8988T (cell line): ENCODE data around the gene CTNND2.

Source experiments
- DNase-seq: peaks from one replicate; pipeline ENCODE4 v3.0.0; 2011

CTNND2 gene

DNA sequence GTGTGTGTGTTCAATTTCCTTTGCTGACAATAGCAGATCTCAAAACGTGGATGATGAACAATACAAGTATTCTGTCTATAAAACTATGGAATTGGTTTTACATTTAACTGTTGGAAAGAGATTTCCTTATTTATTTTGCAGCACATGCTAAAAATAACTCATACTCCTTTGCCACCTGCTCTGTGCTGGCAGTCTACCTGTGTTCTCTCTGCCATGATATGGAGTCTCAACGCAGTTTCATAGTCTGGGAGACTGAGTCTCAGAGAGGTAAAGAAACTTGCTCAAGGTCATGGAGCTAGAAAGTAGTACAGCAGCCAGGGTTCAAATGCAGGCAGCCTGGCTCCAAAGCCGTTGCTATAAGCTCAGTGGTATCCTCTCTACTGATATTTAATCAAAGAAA, 677.2 kb downstream of the CTNND2 start:
- DNase-seq: no peak

- no peak for DNase-seq
Observed at GRCh38 chr5:11224436-11225187, 679.6 kb downstream of the CTNND2 start.

- DNase-seq: no peak
Observed at GRCh38 chr5:11222169-11222568, 682.1 kb downstream of the CTNND2 start.

DNA sequence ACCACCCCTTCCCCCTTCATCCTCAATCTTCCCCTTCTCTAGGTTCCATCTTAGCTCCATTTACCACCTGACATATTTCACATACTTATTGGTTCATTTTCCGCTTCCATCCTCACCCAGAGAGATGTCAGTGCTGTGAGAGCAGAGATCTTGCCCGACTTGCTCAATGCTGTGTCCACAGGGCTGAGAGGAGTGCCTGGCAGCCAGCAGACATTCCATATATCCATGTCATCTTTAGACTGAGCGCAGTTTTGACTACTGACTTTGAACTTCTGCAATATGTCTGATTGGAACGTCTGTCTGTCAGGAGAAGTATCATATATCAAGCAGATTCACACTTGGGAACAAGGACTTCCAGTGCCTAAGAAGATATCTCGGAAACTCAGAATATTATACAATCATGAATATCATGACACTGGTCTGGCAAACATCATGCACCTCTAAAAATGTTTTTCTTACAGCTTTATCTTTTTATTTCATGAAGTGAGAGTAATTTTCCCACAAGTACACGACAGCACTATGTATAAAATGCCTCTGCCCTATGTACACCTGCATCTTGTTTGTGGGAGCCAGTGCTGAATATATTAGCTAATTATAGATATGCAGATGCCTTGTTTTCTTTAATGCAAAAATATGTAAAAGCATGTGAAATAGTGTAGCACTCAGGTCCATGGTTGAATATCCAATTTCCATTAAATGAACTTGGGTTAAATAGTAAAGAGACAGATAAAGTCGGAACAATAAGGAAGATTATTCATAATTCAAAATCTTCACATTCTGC, 689.2 kb downstream of the CTNND2 start:
- DNase-seq: no peak

DNA sequence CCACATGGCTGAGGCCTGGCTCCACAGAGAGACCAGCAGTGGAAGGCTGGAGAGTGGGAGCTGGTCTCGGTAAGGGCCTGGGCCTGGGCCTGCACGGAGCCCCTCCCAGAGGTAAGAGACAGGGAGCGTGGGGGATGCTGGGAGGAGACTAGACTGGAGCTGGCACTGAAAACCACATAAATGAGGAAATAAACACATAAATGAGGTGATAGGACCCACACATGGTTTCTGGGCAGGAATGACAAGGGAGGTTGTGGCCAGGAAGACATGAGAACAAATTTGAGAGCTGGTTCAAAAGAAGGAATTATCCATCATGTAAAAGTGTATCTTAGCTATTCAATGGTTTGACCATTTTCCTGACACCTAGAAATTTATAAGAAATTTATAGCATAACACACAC, 691.5 kb downstream of the CTNND2 start:
- DNase-seq: no peak

GRCh38 chr5:11197726-11198125, 706.5 kb downstream of the CTNND2 start:
- no peak for DNase-seq

GRCh38 chr5:11191673-11192072, 712.6 kb downstream of the CTNND2 start:
- DNase-seq: no peak

GRCh38 chr5:11182441-11183080, 721.7 kb downstream of the CTNND2 start:
- DNase-seq: no peak

DNA sequence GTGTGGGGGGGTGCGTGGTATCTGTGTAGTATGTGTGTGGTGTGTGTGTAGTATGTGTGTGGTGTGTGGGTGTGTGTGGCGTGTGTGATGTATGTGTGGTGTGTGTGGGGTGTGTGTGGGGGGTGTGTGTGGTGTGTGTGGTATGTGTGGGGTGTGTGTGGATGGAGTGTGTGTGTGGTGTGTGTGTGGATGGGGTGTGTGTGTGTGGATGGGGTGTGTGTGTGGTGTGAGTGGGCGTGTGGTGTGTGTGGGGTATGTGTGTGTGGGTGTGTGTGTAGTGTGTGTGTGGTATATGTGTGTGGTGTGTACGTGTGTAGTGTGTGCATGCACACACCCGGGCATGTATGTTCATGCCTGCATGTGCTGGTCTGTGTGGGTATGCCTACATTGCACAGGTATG, 722.3 kb downstream of the CTNND2 start:
- DNase-seq: no peak

GRCh38 chr5:11180890-11181289, 723.4 kb downstream of the CTNND2 start:
- no peak for DNase-seq

- DNase-seq: no peak
Observed at GRCh38 chr5:11177999-11178711, 726.1 kb downstream of the CTNND2 start.

DNA sequence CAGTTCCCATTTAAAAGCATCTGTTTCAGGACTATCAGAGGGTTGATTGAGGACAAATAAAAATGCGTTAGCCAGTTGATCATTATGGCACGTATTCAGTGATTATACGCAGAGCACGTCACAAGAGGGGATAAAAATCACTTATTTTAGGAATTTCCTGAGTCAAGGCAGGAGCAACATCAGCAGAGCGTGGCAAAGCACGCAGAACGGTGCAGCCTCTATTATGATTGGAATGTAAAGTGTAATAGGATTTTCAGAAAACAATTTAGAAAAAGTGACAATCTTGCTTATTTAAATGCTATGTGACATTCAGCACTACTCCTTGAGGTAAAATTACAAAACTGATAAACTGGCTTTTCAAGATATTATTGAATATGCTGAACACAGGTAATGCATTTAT, 729.7 kb downstream of the CTNND2 start:
- DNase-seq: no peak

- no peak for DNase-seq
Observed at GRCh38 chr5:11172484-11172883, 731.8 kb downstream of the CTNND2 start.

DNA sequence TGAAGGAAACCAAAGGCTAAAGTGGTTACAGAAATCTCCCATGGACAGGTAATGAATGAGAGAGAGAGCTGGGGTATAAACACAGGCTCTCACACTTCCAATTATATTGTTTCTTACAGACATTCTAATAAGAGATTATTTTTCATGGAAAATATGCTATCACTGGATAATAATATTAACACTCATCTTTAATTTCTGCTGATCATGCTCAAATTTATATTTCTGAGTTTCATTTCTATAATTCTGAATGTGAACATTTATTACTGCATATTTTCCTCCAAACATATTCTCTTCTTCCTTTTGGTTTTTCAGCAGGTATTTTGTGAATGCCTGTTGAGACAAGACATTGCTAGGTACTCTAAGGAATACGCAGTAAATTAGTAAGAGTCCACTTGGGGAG, 733.0 kb downstream of the CTNND2 start:
- DNase-seq: no peak

DNA sequence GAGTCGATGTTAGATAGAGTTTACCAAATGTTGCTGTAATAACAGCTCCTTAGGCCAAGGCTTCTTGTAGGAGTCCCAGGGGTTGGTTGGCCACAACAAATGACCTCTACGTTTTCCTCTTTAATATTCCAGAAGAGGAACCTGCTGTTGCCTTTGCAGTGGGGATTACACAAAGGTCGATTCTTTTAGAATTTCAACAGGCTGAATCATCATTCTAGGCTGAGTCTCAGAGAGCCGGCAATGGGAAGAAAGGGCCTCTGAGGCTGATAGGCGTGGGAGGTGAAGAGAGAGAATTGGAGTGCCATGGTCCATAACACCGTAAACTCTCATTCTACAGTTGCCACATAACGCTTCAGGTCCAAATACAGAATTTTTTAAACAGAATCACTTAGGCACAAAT, 737.3 kb downstream of the CTNND2 start:
- no peak for DNase-seq

- DNase-seq: no peak
Observed at GRCh38 chr5:11164531-11165294, 739.5 kb downstream of the CTNND2 start.

DNA sequence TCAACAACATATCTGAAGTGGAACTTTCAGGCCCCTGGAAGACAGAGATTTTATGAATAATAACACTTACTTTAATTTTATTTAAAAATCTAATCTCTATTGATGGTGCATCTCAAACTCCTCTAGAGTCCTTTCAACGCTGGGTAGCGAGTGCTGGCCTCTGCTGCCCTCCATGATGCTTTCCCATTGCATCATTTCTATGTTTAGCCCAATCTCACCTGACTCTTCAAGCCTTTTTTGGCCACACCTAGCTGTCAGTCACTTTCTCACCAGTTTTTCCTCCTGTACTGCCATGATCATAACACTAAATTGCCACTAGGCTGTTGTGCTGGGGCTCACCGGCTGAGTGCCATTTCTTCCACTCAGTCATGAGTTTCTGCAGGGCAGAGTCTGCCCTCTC, 747.1 kb downstream of the CTNND2 start:
- no peak for DNase-seq

DNA sequence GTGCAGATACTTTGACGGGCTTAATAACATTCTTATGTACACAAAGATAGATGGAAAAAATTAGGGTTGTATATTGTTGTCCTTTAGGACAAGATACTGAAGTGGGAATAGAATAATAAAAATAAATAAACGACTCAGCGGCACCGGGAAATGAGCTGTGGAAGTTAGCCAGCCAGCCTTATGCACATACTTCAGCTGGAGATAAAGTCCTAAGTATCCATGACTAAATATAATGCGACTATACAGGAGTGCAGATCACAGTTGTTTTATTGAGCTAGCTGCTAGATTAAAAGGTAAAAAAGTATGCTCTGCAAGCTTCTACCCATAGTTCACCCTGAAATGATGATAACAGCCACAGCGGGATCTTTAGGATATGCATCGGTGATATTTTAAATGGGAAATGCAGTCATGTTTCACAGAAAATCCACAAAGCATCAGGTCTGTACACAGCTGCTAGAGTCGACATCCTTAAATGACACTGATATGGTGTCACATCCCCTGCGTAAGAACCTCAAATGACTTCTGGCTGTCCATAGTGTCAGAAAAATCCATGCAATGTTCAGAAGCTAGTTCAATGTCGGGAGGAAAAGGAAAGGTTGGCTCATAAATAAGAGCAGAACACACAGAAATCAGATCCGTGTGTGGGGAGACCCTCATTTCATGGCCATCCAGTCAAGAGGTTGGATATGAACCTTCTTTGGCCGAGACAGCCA, 750.4 kb downstream of the CTNND2 start:
- DNase-seq: no peak

DNA sequence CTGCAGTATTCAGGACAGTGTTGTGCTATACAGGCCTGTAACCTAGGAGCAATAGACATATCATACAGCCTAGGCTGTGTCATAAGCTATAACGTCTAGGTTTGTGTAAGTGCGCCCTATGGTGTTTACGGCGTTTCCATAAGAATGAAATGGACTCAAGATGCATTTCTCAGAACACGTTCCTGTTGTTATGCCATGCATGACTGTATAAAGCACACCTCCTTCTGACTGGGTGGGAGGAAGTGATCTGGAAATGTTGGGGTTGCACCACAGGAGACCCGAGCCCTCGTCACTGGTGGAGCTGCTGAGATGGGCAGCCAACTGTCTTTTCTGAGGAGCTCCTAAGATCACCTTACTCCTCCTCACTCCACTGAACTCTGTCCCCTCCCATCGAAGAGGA, 751.9 kb downstream of the CTNND2 start:
- no peak for DNase-seq

- no peak for DNase-seq
Observed at GRCh38 chr5:11150976-11151375, 753.3 kb downstream of the CTNND2 start.

DNA sequence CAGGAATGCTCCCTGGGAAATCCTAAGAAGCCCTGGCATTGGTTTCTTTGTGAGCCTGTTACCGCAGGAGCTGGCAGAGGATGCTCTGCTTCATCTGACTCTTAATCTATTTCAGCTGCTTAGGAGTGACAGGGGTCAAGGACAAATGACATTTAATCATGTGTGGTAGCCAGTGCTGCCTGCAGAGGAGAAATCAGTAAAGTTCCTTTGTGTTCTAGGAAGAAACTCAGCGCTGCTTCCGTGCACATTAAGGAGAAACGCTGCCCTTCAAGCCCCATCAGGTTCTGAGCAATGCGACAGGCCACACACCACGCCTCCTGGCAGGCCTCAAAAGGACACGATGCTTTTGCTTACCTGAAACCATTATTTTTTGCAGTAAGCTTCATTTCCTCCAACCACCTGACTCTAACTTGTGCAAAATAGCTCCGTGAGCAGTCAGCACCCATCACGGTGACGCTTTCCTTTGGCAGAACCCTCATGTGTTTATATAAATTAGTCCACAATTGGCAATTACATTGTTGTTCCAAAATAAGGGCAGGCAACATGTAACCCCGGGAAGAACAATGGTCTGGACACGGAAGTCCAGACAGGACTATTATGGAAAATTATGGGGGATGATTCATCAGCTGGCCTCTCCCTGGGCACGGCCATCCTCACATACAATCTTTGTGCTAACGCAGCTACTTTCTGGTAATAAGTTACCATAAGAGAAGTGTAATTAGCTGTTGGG, 755.3 kb downstream of the CTNND2 start:
- DNase-seq: no peak
